GM12878 (cell line): ENCODE measurements around the gene RANGRF. TPM values are rescaled to one million over a fixed set of nuclear protein-coding genes. Genes with fewer than 3 reads are reported as not detected.

Experiments used
- ATAC-seq: fragments of 200-7000 bp; cut with Tn5 transposase; 3 replicates; pipeline ENCODE4 v1.9.1; 2020; ENCODE audit warnings: mild to moderate bottlenecking, moderate library complexity
- BruUV-seq: library from RNA; stranded (reverse); fragments of 400-500 nt; replicated peaks from 2 replicates; lab custom pipeline; 2021; lab: Mats Ljungman, UMichigan
- CTCF ChIA-PET: fragments of 300-600 bp; sonication (Branson Sonifier 250); formaldehyde crosslinking; extraction: SDS; loops from one replicate; lab custom pipeline; 2021; ENCODE audit warnings: inconsistent platforms; lab: Yijun Ruan, JAX
- POLR2A ChIA-PET: fragments of 350-600 bp; formaldehyde crosslinking; extraction: SDS; loops from one replicate; lab custom pipeline; 2021; ENCODE audit warnings: inconsistent platforms; lab: Charles Lee
- RAD21 ChIA-PET: fragments of 300-600 bp; sonication (Branson Sonifier 250); formaldehyde crosslinking; loops from one replicate; lab custom pipeline; 2023; ENCODE audit warnings: antibody characterized with exemption; ENCODE audit not compliant: unreplicated experiment; lab: Charles Lee
- SMC1A ChIA-PET: fragments of 300-600 bp; sonication (Branson Sonifier 250); formaldehyde crosslinking; loops from one replicate; lab custom pipeline; 2023; ENCODE audit not compliant: unreplicated experiment, uncharacterized antibody; lab: Charles Lee
- DNase-seq: peaks from one replicate; pipeline ENCODE4 v3.0.0-alpha.2; 2011; ENCODE audit warnings: low read depth, low spot score
- FAIRE-seq: peaks from 3 replicates; lab custom pipeline; 2011; peaks lifted over from hg19 to GRCh38; lab: Jason Lieb, UNC
- H2AFZ ChIP-seq: 2 replicates; pipeline ENCODE4 v1.6.0; 2011; ENCODE audit warnings: low read depth, low read length, control low read depth; ENCODE audit not compliant: control insufficient read depth
- H3K27ac ChIP-seq: 2 replicates; pipeline ENCODE4 v1.5.1; 2011; ENCODE audit warnings: control low read depth; ENCODE audit not compliant: control insufficient read depth, insufficient read depth
- H3K27me3 ChIP-seq, 2 experiments: replicated peaks in 1 of 2; 2 replicates each; pipeline versions ENCODE4 v1.6.0 to v1.6.1; 2011; ENCODE audit warnings: low read length in 1 of 2; ENCODE audit not compliant: control insufficient read depth in 2 of 2, insufficient read depth in 2 of 2
- H3K36me3 ChIP-seq, 2 experiments: 2 replicates each; pipeline ENCODE4 v1.5.1; 2011; ENCODE audit warnings: low read length in 1 of 2; ENCODE audit not compliant: control insufficient read depth in 2 of 2, insufficient read depth in 2 of 2
- H3K4me1 ChIP-seq: 2 replicates; pipeline ENCODE4 v1.6.1; 2011; ENCODE audit warnings: mild to moderate bottlenecking, low read length, moderate library complexity, mixed read lengths; ENCODE audit not compliant: control insufficient read depth, insufficient read depth
- H3K4me2 ChIP-seq: 2 replicates; pipeline ENCODE4 v1.6.0; 2011; ENCODE audit warnings: control low read depth; ENCODE audit not compliant: control insufficient read depth, insufficient read depth
- H3K4me3 ChIP-seq: fragments of 200-600 bp; sonication (generic); 2 replicates; pipeline ENCODE4 v1.5.1; 2016
- H3K79me2 ChIP-seq: 2 replicates; pipeline ENCODE4 v1.6.0; 2011; ENCODE audit warnings: low read length; ENCODE audit not compliant: control insufficient read depth, insufficient read depth
- H3K9ac ChIP-seq: 2 replicates; pipeline ENCODE4 v1.8.0; 2011; ENCODE audit warnings: low read length, control low read depth, mixed read lengths; ENCODE audit not compliant: control insufficient read depth, insufficient read depth
- H3K9me3 ChIP-seq: replicated peaks from 3 replicates; pipeline ENCODE4 v1.5.1; 2011; ENCODE audit warnings: mild to moderate bottlenecking, low read length; ENCODE audit not compliant: control insufficient read depth, insufficient read depth
- H4K20me1 ChIP-seq: 2 replicates; pipeline ENCODE4 v1.6.0; 2011; ENCODE audit not compliant: control insufficient read depth, insufficient read depth
- GATAD2B ChIP-seq: fragments of 450-650 bp; conservative IDR thresholded peaks from 2 replicates; pipeline ENCODE4 v1.6.1; 2017; ENCODE audit warnings: low read depth, mild to moderate bottlenecking, moderate library complexity
- NFIC ChIP-seq: IDR thresholded peaks from 2 replicates; pipeline ENCODE4 v1.6.1; 2012; ENCODE audit warnings: low read depth, mild to moderate bottlenecking, inconsistent platforms, low read length, moderate library complexity
- NR2C2 ChIP-seq: IDR thresholded peaks from 2 replicates; pipeline ENCODE4 v1.6.1; 2011; ENCODE audit warnings: borderline replicate concordance, low read depth; ENCODE audit not compliant: control insufficient read depth, insufficient read length
- SUZ12 ChIP-seq: fragments of 200-600 bp; sonication (generic); IDR thresholded peaks from one replicate; pipeline ENCODE4 v1.6.1; 2018; ENCODE audit warnings: antibody characterized with exemption, mild to moderate bottlenecking; ENCODE audit not compliant: unreplicated experiment
- TAF1 ChIP-seq: IDR thresholded peaks from 2 replicates; pipeline ENCODE4 v1.6.1; 2011; ENCODE audit warnings: mild to moderate bottlenecking, low read depth, low read length, borderline replicate concordance
- TARDBP ChIP-seq: IDR thresholded peaks from 2 replicates; pipeline ENCODE4 v1.6.1; 2016; ENCODE audit warnings: borderline replicate concordance
- TCF12 ChIP-seq: IDR thresholded peaks from 2 replicates; pipeline ENCODE4 v1.6.1; 2011; ENCODE audit warnings: low read depth, mild to moderate bottlenecking, low read length
- ZNF217 ChIP-seq: fragments of 450-650 bp; IDR thresholded peaks from 2 replicates; pipeline ENCODE4 v1.6.1; 2017; ENCODE audit warnings: antibody characterized with exemption, mild to moderate bottlenecking
- ZZZ3 ChIP-seq: IDR thresholded peaks from 2 replicates; pipeline ENCODE4 v1.6.1; 2011; ENCODE audit warnings: low read depth; ENCODE audit not compliant: control insufficient read depth, insufficient read length
- WGBS: methylation state at CpG from one replicate; pipeline ENCODE4 v1.1.6; 2016; ENCODE audit warnings: low lambda C conversion rate; ENCODE audit not compliant: insufficient replicate concordance, insufficient coverage; ENCODE audit errors: missing lambda C conversion rate; 5-methylcytosine and 5-hydroxymethylcytosine counted together
- in situ Hi-C: fragments of 300-500 bp; cut with MboI; formaldehyde crosslinking; loops from 9 replicates; pipeline ENCODE4 v1.14.3; 2018; ENCODE audit warnings: mixed read lengths
- intact Hi-C: fragments of 100-400 bp; cut with micrococcal nuclease; formaldehyde crosslinking; loops from one replicate; pipeline ENCODE4 v1.14.2; 2022; ENCODE audit not compliant: unreplicated experiment
- polyA plus RNA-seq, 11 experiments: library from polyadenylated mRNA; depleted of rRNA in 4 of 11; unstranded in 6 of 11; stranded (reverse) in 5 of 11; fragments of >200 nt; fragmentation: Nextera tagmentation in 4 of 11; fragmentation: Illumina TruSeq in 1 of 11; extraction: Ambion mirVana in 4 of 11; extraction: Trizol in 1 of 11; gene quantifications; 1 replicate in 1 of 11; 2 replicates in 10 of 11; pipeline versions ENCODE4 v1.2.1 to v1.2.3, GENCODE V29; 2011 to 2016; ENCODE audit warnings: inconsistent platforms in 2 of 11, missing spikeins in 2 of 11, low read depth in 1 of 11
- total RNA-seq, 4 experiments: library from RNA; depleted of rRNA in 3 of 4; stranded (reverse); fragments of >200 nt in 3 of 4; fragmentation: Illumina TruSeq in 1 of 4; extraction: Trizol in 1 of 4; gene quantifications; 2 replicates each; pipeline versions ENCODE4 v1.2.1 to v1.2.3, GENCODE V29; 2013 to 2021

Gene RANGRF
- total and polyA plus RNA-seq, 10 of the 15 experiments (the other 5 are each of a cell fraction or from before 2014, with no cell fraction given), result 30.1 to 181 (median 61.4) TPM

DNA sequence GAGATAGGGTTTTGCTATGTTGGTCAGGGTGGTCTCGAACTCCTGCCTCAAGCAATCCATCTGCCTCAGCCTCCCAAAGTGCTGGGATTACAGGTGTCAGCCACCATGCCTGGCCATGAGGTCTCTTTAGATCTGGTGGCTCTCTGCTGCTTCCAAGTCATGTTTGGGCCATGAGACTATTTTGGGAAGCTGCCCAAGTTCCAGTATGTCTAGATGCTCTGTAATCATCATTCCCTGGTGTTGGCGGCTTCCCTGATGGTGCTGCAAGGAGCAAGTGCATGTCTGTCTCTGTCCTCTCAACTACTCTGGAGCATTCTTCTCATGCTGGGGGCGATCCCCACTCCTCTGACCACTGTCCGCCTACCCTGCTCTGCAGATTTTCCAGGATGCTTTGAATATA is 44.8 kb downstream of the RANGRF start:
- Histone ChIP-seq H2AFZ (no peak overlapping the region), H3K9ac (no peak overlapping the region), H3K27ac (no peak overlapping the region), H3K4me2 (no peak overlapping the region), H3K4me3 (no peak overlapping the region), H3K4me1 (no peaks in the 10 kb centered on the region), H4K20me1 (no peaks in the 10 kb centered on the region), H3K27me3 (no peaks in the 10 kb centered on the region), H3K9me3 (no peaks in the 10 kb centered on the region), H3K36me3 (no peaks in the 10 kb centered on the region), H3K79me2 (no peaks in the 10 kb centered on the region)
- CTCF ChIA-PET, result no interaction called here
- intact Hi-C loops, result no loop called here
- ATAC-seq (no peak), DNase-seq (no peak), FAIRE-seq (no peak)
- SMC1A ChIA-PET, result no interaction called here
- 20% methylated on average over 4 of the region's 4 CpGs for WGBS
- in situ Hi-C loops, result no loop called here
- POLR2A ChIA-PET, result interaction anchor here (0.7 kb wide), 1 partner anchor 414 kb away, joined by 4 read pairs; no protein-coding TSS in a partner anchor
- TF ChIP-seq NR2C2, result no peak
- TF ChIP-seq ZZZ3, result no peak
- no peak for TF ChIP-seq NFIC
- no peak for TF ChIP-seq TAF1
- no peak for TF ChIP-seq TCF12
- TF ChIP-seq SUZ12, result no peak
- TF ChIP-seq ZNF217, result no peak
- no peak for TF ChIP-seq GATAD2B
- TF ChIP-seq TARDBP, result no peak
- RAD21 ChIA-PET, result no interaction called here
- BruUV-seq, result no TSS peak
